WERI-Rb-1 (cell line): ENCODE results near the gene SLC52A3.
A peak's percentile ranks its signal among the peaks of the same experiment; 100 is the strongest.

Source experiments
- DNase-seq: peaks from one replicate; pipeline ENCODE4 v3.0.0-alpha.2; 2020
- H3K27ac ChIP-seq: fragments of 250-450 bp; sonication (Bioruptor Pico); 2 replicates; pipeline ENCODE4 v1.5.1; 2020; ENCODE audit warnings: mild to moderate bottlenecking, moderate library complexity
- H3K27me3 ChIP-seq: fragments of 250-450 bp; sonication (Bioruptor Pico); 2 replicates; pipeline ENCODE4 v1.5.1; 2021; ENCODE audit warnings: mild to moderate bottlenecking, low read depth, moderate library complexity; ENCODE audit not compliant: insufficient read depth, severe bottlenecking
- H3K36me3 ChIP-seq: fragments of 250-450 bp; sonication (Bioruptor Pico); 2 replicates; pipeline ENCODE4 v1.5.1; 2020; ENCODE audit warnings: mild to moderate bottlenecking, moderate library complexity
- H3K4me3 ChIP-seq: 2 replicates; pipeline ENCODE4 v1.5.1; 2011; ENCODE audit warnings: low read depth, mild to moderate bottlenecking, control low read depth, low read length
- H3K9me3 ChIP-seq: fragments of 250-450 bp; sonication (Bioruptor Pico); 2 replicates; pipeline ENCODE4 v1.5.1; 2021; ENCODE audit warnings: mild to moderate bottlenecking, moderate library complexity; ENCODE audit not compliant: severe bottlenecking
- CTCF ChIP-seq: IDR thresholded peaks from 2 replicates; pipeline ENCODE4 v1.5.1; 2011; ENCODE audit warnings: low read depth, mild to moderate bottlenecking, control low read depth, inconsistent platforms, low read length

SLC52A3 gene

GRCh38 chr20:742156-742555 lies 26.1 kb downstream of the SLC52A3 start:
- Histone ChIP-seq H3K9me3 (peaks cover 15% of the 10 kb centered on the region), H3K27ac (no peak overlapping the region), H3K27me3 (no peaks in the 10 kb centered on the region), H3K36me3 (no peaks in the 10 kb centered on the region), H3K4me3 (no peak overlapping the region)
- no peak for TF ChIP-seq CTCF
- no peak for DNase-seq

- H3K27me3 ChIP-seq = no peaks in the 10 kb centered on the region
- no peak for TF ChIP-seq CTCF
- H3K27ac ChIP-seq = no peak overlapping the region
- H3K4me3 ChIP-seq = no peak overlapping the region
- H3K9me3 ChIP-seq = peaks cover 15% of the 10 kb centered on the region
- no peaks in the 10 kb centered on the region for H3K36me3 ChIP-seq
- DNase-seq = no peak
Measured at GRCh38 chr20:741620-742019, 26.7 kb downstream of the SLC52A3 start.

- peaks cover 7% of the 10 kb centered on the region for H3K9me3 ChIP-seq
- TF ChIP-seq CTCF = no peak
- no peak overlapping the region for H3K4me3 ChIP-seq
- H3K27me3 ChIP-seq = no peaks in the 10 kb centered on the region
- H3K27ac ChIP-seq = no peak overlapping the region
- H3K36me3 ChIP-seq = no peaks in the 10 kb centered on the region
- no peak for DNase-seq
Measured at GRCh38 chr20:740162-740561, 28.1 kb downstream of the SLC52A3 start.

GRCh38 chr20:739736-740135 lies 28.6 kb downstream of the SLC52A3 start:
- Histone ChIP-seq H3K27me3 (no peaks in the 10 kb centered on the region), H3K9me3 (peaks cover 3% of the 10 kb centered on the region), H3K4me3 (no peak overlapping the region), H3K36me3 (no peaks in the 10 kb centered on the region), H3K27ac (no peak overlapping the region)
- TF ChIP-seq CTCF = no peak
- no peak for DNase-seq

- H3K4me3 ChIP-seq = no peak overlapping the region
- no peaks in the 10 kb centered on the region for H3K36me3 ChIP-seq
- peak; percentile 34 for DNase-seq
- no peak overlapping the region for H3K27ac ChIP-seq
- TF ChIP-seq CTCF = no peak
- no peaks in the 10 kb centered on the region for H3K27me3 ChIP-seq
- H3K9me3 ChIP-seq = no peaks in the 10 kb centered on the region
Measured at GRCh38 chr20:733861-734260, 34.4 kb downstream of the SLC52A3 start.

- H3K4me3 ChIP-seq = no peak overlapping the region
- no peaks in the 10 kb centered on the region for H3K9me3 ChIP-seq
- H3K27ac ChIP-seq = no peak overlapping the region
- TF ChIP-seq CTCF = no peak
- DNase-seq = peak; percentile 37
- no peaks in the 10 kb centered on the region for H3K27me3 ChIP-seq
- no peaks in the 10 kb centered on the region for H3K36me3 ChIP-seq
Measured at GRCh38 chr20:732727-733126, 35.6 kb downstream of the SLC52A3 start.
